ENCODE measurements around the gene FARS2.

GRCh38 chr6:5619249-5619648 is 357.9 kb downstream of the FARS2 start:
- TF ChIP-seq CTCF (IDR thresholded peaks at IDR 0.05) = no peak
- no peak for TF ChIP-seq EP300 (IDR thresholded peaks at IDR 0.05)
- no peak for TF ChIP-seq POLR2A (IDR thresholded peaks at IDR 0.05)
